ENCODE measurements around the gene WDR81.
"Not testable (repeated sequence)": the region's sequence is repeated elsewhere in the genome, so short reads cannot be mapped to it uniquely, and the experiment has no call there.

WDR81 gene

DNA sequence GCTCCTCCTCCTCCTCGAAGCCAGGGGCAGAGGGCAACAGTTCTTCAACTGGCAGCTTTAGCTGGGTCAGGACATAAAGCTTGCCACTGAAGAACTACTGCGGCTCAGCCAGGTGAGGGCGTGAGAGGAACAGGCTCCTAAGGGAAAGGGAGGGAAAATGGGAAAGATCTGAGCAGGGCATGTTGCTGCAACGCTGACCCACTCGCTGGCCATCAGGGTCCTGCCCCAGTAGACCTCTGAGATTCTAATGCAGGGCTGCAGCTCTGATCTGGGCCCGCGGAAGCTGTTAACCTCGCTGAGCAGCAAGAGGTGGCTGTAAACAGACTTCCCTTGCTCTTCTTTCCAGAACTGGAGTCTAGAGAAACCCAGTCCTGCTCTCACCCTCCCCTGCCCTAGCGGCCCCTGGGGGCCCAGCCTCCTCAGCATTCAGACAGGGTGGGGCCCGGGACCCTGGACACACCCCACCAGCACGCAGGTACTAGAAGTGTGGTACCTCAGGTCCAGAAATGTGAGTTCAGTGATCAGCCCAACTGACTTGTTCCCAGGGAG, 10.6 kb upstream of the WDR81 start:
- DNase-seq: no peak

DNA sequence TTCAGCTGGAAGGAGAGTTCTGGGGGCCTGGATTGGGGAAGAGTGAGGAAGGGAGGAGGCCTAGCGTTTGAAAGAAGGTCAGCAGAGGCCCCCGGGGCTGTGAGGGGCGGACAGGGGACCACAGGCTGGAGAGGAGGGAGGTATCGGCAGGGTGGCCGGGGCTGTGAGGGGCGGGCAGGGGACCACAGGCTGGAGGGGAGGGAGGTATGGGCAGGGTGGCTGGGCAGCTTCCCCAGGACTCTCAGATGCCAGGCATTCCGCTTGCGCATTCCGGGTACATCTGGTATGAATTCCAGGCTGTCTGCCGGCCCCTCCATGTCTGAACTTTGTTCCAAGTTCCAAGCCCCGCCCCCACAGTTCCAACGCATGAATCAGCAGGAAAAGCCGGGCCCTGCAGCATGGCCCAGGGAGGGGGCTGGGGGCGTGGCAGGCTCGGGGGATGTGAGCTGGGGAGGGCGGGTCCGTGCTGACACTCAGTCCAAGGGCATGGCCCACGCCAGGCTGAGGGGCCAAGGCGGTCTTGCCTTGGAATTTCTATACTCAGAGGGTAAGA, 10.0 kb upstream of the WDR81 start:
- peak; percentile 98 for DNase-seq

DNA sequence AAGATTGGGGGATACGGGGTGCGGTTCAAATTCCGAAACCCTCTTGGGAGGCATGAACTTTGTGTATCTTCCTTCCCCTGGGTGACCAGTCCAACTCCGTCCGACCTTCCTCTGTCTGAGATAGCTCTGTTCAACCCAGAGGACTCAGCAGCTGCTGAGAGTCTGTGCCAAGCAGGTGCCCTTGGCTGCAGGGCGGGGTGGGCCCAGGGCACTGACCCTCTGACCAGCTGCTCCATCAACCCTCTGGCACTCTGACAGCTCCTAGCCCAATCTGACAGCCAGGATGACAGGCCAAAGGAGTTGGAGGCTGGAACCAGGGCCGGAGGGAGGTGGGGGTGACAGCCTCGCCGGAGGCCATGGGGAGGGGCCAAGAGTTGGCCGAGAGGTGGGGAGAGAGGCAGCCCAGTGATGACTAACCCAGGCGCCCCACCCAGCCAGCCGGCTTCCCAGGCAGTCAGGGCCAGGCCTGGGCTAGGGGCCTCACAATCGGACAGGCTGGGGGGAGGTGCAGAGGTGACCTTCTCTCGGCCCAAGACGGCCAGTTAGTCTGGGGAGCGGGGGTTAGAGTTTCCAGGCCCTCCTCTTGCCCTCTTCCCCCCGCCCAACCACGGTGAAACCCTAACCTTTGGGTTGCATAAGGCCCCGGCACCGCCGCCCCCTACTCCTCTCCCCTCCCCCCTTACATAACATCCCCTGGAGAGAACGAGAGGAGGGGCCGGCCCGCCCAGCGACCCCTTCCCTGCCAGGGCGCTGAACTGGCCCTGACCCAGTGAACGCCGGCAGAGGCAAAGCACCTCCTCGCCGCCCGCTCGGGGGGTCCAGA, 9.3 kb upstream of the WDR81 start:
- DNase-seq: peak; percentile 89

DNA sequence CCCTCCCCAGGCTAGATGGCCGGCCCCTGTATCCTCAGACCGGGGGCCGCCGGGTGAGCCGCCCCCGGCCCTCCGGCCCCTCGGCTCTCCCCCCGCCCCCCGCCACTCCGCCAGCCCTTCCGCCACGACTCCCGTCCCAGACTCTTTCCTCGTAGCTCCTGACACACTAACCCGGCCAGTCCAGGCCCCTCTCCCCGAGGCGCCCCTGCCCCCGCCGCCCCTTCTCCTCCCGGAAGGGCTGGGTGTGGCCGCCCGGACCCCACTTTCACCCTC, 8.8 kb upstream of the WDR81 start:
- no peak for DNase-seq

DNA sequence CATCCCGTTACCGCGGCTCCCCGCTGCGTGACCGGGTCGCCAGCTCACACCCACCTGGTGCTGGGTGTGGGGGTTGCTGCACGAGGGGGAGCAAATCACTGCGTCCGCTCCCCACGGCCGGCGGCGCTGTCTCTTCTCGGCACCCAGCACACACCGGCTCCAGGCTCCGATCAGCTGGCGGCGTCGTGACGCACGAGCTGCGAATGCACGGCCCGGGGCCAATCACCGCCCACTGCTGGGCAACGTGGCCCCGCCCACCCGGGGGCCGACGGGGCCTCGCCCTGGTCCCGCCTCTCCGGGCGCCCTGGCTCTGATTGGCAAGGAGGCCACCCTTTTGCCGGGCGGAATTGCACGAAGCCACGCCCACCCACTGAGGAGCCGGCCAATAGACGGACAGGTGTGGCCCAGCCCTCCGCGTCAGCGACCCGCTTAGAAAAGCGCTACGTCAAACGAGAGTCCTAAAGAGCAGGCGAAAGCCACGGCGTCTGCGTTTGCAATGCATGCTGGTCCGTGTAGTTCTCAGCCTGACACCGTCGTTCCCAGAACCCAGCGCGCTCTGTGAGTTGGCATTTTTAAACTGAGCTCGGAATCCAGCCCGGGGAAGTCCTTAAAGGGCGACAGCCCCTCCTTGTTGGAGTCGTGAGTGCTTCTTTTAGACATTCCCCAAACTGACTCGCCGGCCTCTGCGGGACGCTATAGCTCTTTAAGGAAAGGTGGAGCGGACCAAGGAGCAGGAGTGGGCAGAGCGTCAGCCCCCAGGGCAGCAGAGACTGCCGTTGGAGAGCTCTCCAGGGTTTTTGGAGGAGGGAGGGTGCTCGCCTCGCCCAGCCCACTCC, 8.2 kb upstream of the WDR81 start:
- peak; percentile 100 for DNase-seq

DNA sequence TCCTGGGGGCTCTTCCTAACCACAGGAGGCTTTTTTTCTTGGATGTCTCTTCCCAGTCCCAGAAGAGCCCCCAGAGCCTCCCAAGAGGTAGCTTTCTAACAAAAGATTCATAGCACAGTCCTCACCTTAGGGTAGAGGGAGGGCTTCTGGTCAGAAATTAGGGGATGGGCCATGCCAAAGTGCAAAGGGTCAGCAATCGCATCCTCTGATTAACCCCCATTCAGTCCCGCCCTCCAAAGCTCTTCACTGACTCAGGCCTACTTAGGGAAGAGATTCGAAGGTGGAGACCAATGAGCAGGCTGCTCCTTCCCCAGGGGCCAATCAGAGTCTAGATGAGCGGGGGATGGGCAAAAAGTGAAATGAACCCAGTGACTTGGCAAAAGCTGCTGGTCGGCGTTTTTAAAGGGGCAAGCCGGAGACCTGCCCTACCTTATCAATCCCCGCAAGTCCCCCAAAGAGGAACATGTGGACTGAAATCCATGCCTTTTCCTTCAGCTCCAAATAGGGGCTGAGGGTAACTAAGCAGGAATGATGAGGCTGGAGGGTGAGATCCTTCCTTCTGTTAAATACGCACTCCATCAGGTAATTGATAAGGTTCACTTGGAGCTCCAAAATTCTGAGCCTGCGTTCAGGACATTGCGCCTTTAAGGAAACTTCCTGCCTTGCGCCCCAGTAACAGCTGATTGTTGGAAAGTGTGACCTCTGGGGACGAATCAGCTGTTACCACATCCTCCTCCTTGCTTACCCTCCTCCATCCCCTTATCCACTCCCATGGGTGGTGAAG, 7.4 kb upstream of the WDR81 start:
- DNase-seq: peak; percentile 86

DNA sequence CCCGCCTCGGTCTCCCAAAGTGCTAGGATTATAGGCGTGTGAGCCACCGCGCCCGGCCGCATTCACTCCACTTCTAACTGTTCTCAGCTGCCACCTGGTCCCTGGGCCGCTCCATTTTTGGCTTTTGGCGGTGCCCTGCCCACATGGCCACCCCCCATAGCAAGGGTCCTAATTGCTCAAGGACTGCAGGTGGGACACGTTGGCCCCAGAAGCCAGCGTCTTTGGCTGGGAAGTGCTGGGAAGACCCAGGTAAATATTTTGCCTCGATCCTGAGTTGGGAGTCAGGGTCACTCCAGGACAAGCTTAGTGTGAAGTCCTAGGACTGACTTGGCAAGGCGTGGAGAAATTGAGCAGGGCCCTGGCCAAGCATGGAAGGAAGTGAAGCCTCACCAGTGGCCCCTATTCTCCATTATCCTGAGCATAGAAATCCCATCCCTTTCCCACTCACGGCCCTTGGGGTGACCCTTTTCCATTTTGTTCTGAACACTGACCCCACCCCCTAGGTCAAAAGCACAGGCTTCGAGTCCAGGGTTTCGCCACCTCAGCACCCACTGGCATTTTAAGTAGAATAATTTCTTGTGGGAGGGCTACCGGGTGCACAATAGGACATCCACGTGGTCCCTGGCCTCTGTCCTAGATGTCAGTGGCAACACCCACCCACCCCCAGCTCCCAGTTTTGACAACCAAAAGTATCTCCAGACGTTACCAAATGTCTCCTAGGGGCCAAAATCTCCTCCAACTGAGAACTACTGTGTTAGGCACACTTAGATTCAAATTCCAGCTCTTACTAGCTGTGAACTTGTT, 5.9 kb upstream of the WDR81 start:
- no peak for DNase-seq

DNA sequence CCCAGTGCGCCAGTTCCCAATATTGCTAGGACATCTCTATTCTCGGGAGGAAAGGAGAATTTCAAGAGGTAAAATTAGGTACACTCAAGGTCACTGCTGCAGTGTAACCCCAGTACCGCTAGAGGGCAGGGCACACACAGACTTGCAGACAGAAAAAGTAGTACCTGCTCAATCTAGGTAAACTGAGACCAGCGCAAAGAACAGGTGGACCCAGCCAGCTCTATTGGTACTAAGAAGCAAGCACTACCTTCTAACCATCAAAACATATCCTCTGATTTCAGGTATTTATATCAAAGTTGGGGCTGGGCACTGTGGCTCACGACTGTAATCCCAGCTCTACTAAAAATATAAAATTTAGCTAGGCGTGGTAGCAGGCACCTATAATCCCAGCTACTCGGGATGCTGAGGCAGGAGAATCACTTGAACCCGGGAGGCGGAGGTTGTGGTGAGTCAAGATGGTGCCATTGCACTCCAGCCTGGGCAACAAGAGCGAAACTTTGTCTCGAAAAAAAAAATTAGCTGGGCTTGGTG, 3.6 kb upstream of the WDR81 start:
- peak; percentile 71 for DNase-seq

DNA sequence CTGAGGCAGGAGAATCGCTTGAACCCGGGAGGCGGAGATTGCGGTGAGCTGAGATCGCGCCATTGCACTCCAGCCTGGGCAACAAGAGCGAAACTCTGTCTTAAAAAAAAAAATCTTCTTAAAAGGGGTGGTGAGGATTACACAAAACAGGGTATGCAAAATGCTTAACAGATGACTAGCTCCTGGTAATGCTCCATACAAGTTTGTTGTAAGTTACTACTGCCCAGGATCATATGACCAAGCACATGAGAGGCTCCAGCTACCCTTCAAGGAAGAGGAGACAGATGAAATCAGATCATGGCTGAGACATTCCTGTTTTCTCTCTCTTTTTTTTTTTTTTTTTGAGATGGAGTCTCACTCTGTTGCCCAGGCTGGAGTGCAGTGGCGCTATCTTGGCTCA, 2.5 kb upstream of the WDR81 start:
- not testable (repeated sequence) for DNase-seq

DNA sequence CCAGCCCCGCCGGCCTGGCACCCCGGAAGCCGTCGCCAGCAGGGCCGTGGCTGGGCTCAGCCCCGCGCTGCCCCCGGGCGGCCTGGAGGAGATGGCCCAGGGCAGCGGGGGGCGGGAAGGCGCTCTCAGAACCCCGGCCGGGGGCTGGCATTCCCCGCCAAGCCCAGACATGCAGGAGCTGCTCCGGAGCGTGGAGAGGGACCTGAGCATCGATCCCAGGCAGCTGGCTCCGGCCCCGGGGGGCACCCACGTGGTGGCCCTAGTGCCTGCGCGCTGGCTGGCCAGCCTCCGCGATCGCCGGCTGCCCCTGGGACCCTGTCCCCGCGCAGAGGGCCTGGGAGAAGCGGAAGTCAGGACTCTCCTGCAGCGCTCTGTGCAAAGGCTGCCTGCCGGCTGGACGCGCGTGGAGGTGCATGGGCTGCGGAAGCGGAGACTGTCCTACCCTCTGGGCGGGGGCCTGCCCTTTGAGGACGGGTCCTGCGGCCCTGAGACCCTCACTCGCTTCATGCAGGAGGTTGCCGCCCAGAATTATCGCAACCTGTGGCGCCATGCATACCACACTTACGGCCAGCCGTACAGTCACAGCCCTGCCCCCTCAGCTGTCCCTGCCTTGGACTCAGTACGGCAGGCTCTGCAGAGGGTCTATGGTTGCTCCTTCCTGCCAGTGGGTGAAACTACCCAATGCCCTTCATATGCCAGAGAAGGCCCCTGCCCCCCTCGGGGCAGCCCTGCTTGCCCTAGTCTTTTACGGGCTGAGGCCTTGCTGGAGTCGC, 551 bp downstream of the WDR81 start:
- DNase-seq: no peak

DNA sequence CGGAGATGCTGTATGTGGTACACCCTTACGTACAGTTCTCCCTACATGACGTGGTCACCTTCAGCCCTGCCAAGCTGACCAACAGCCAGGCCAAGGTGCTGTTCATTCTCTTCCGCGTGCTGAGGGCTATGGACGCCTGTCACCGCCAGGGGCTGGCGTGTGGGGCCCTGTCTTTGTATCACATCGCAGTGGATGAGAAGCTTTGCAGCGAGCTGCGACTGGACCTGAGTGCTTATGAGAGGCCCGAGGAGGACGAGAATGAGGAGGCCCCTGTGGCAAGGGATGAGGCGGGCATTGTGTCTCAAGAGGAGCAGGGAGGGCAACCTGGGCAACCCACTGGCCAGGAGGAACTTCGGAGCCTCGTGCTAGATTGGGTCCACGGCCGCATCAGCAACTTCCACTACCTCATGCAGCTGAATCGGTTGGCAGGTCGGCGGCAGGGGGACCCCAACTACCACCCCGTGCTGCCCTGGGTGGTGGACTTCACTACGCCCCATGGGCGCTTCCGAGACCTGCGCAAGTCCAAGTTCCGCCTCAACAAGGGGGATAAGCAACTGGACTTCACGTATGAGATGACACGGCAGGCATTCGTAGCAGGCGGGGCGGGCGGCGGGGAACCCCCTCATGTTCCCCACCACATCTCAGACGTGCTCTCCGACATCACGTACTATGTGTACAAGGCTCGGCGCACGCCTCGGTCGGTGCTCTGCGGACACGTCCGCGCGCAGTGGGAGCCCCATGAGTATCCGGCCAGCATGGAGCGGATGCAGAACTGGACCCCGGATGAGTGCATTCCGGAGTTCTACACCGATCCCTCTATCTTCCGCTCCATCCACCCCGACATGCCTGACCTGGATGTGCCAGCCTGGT, 1.4 kb downstream of the WDR81 start:
- no peak for DNase-seq

DNA sequence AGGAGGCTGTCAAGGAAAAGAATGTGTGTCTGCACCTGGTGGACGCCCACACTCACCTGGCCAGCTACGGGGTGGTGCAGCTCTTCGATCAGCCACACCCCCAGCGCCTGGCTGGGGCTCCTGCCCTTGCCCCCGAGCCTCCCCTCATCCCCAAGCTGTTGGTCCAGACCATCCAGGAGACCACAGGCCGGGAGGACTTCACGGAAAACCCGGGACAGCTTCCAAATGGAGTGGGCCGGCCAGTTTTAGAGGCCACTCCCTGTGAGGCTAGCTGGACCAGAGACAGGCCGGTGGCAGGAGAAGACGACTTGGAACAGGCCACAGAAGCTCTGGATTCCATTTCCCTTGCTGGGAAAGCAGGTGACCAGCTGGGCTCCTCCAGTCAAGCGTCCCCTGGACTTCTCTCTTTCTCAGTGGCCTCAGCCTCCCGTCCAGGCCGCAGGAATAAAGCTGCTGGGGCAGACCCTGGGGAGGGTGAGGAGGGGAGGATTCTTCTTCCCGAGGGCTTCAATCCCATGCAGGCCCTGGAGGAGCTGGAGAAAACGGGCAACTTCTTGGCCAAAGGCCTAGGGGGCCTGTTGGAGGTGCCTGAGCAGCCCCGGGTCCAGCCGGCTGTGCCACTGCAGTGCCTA, 2.2 kb downstream of the WDR81 start:
- no peak for DNase-seq

DNA sequence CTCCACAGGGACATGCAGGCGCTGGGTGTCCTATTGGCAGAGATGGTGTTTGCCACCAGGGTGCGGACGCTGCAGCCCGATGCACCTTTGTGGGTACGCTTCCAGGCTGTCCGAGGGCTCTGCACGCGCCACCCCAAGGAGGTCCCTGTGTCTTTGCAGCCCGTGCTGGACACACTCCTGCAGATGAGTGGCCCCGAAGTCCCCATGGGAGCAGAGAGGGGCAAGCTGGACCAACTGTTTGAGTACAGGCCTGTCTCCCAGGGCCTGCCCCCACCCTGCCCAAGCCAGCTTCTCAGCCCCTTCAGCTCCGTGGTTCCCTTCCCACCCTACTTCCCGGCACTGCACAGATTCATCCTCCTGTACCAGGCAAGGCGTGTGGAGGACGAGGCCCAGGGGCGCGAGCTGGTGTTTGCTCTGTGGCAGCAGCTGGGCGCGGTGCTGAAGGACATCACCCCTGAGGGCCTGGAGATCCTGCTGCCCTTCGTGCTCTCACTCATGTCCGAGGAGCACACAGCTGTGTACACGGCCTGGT, 2.8 kb downstream of the WDR81 start:
- no peak for DNase-seq

DNA sequence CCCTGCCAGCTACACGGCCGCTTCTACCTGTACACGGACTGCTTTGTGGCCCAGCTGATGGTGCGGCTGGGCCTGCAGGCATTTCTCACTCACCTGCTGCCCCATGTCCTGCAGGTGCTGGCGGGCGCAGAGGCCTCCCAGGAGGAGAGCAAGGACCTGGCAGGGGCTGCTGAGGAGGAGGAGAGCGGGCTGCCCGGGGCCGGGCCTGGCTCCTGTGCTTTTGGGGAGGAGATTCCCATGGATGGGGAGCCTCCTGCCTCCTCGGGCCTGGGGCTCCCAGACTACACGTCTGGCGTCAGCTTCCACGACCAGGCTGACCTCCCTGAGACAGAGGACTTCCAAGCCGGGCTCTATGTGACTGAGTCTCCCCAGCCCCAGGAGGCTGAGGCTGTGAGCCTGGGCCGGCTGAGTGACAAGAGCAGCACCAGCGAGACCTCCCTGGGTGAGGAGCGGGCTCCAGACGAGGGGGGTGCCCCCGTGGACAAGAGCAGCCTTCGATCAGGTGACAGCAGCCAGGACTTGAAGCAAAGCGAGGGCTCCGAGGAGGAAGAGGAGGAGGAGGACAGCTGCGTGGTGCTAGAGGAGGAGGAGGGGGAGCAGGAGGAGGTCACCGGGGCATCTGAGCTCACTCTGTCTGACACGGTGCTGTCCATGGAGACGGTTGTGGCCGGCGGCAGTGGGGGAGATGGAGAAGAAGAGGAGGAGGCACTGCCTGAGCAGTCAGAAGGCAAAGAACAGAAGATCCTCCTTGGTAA, 3.5 kb downstream of the WDR81 start:
- DNase-seq: no peak

DNA sequence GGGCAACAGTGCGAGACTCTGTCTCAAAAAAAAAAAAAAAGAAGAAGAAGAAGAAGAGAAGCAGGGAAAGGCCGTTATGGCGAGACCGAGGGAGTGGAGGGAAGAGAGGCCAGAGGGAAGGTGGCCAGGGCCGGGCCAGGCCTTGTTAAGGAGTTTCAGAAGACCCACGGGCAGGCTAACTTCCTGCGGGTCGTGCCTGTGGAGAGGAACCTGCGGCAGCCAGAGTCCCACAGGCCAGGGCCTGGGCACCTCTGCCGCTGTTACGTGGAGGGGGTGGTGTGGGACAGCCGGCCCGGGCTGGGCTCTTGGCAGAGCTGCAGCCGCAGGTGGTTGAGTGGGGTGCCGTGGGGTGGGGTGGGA, 5.4 kb downstream of the WDR81 start:
- DNase-seq: no peak

DNA sequence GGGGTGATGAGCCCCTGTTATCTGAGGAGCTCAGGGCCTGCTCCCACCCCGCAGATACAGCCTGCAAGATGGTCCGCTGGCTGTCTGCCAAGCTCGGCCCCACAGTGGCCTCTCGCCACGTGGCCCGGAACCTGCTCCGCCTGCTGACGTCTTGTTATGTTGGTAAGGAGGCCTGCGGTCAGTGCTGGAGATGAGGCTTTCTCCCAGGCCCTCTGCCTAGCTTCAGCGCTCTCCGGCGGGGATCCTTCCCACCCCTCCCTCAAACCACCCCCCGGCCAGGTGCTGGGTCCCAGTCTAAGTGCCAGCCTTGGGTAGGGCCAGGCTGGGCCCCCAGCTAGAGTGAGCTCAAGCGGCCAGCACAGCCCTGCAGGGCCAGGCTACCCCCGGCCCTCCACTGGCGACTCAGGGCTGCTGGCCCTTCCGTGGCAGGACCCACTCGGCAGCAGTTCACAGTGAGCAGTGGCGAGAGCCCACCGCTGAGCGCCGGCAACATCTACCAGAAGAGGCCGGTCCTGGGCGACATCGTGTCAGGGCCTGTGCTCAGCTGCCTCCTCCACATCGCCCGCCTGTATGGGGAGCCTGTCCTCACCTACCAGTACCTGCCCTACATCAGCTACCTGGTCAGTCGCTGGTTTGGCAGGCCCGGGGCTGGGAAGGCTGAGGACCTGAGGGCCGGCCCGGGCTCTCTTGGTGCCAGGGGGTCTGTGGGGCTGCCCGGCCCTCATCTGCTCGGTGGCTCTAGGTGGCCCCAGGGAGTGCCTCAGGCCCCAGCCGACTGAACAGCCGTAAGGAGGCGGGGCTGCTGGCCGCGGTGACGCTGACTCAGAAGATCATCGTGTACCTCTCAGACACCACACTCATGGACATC, 6.1 kb downstream of the WDR81 start:
- DNase-seq: peak; percentile 70

DNA sequence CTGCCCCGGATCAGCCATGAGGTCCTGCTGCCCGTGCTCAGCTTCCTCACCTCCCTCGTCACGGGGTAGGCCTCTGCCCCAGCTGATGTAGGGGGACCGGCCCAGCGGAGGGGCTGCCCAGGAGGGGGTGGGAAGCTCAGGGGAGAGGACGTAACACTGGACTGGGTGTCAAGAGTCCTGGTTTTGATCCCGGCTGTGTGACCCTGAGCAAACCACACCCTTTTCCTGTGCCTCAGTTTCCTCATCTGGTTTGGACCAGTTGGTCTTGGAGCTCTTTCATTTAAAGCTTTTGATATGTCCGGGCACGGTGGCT, 6.6 kb downstream of the WDR81 start:
- DNase-seq: no peak
